ENCODE results near the gene BCKDK.

GRCh38 chr16:31108794-31109558 lies 790 bp downstream of the BCKDK start:
- TF ChIP-seq POLR2A (IDR thresholded peaks at IDR 0.05; ENCODE audit: control extremely low read depth in 1 of 2, low read depth in 2 of 2, low read length in 2 of 2) (no peak), CTCF (IDR thresholded peaks at IDR 0.05; ENCODE audit: control extremely low read depth in 1 of 3, insufficient read depth in 1 of 3, low read depth in 1 of 3, low read length in 3 of 3) (no peak), KDM1A (IDR thresholded peaks at IDR 0.05; ENCODE audit: borderline replicate concordance, low read length) (no peak), ZNF274 (IDR thresholded peaks at IDR 0.05; ENCODE audit: borderline replicate concordance, extremely low read depth, low read length) (no peak), SIRT6 (IDR thresholded peaks at IDR 0.05; ENCODE audit: low read length) (no peak), TAF1 (IDR thresholded peaks at IDR 0.05; ENCODE audit: low read depth, low read length) (no peak), TEAD4 (IDR thresholded peaks at IDR 0.05; ENCODE audit: low read depth, low read length) (no peak)
